HepG2 (cell line): ENCODE results near the gene HCK. TPM values are rescaled to one million over a fixed set of nuclear protein-coding genes. Genes with fewer than 3 reads are reported as not detected.
A peak's percentile ranks its signal among the peaks of the same experiment; 100 is the strongest.

ENCODE experiments used
- ATAC-seq: fragments of 200-7000 bp; cut with Tn5 transposase; 3 replicates; pipeline ENCODE4 v1.9.1; 2020; ENCODE audit warnings: mild to moderate bottlenecking, moderate library complexity
- BruUV-seq: library from RNA; stranded (reverse); fragments of 400-500 nt; replicated peaks from 2 replicates; lab custom pipeline; 2021; lab: Mats Ljungman, UMichigan
- CTCF ChIA-PET: fragments of 300-600 bp; formaldehyde crosslinking; extraction: SDS; loops from one replicate; lab custom pipeline; 2021; ENCODE audit warnings: low total read pairs, inconsistent platforms, low intra/inter-chr PET ratio; lab: Yijun Ruan, JAX
- POLR2A ChIA-PET: fragments of 350-600 bp; sonication (Branson Sonifier 250); formaldehyde crosslinking; loops from one replicate; lab custom pipeline; 2020; ENCODE audit warnings: antibody characterized with exemption, inconsistent platforms; lab: Yijun Ruan, JAX
- DNase-seq: peaks from one replicate; pipeline ENCODE4 v3.0.0-alpha.2; 2015; ENCODE audit warnings: low spot score
- FAIRE-seq: peaks from 3 replicates; lab custom pipeline; 2011; peaks lifted over from hg19 to GRCh38; lab: Jason Lieb, UNC
- H2AFZ ChIP-seq: one replicate; pipeline ENCODE4 v1.6.1; 2011; ENCODE audit warnings: low read length, inconsistent platforms
- H3K27ac ChIP-seq: fragments of 300-600 bp; 3 replicates; pipeline ENCODE4 v1.8.0; 2011; ENCODE audit warnings: mixed run types, mild to moderate bottlenecking, mixed read lengths, low read length, inconsistent platforms; ENCODE audit not compliant: insufficient read depth; ENCODE audit errors: extremely low read length
- H3K27me3 ChIP-seq, 2 experiments: fragments of 200-600 bp in 1 of 2; 2 replicates in 1 of 2; 3 replicates in 1 of 2; pipeline versions ENCODE4 v1.6.0 to v1.8.0; 2011; ENCODE audit warnings: low read length in 2 of 2, mild to moderate bottlenecking in 2 of 2, moderate library complexity in 2 of 2, inconsistent platforms in 1 of 2; ENCODE audit not compliant: insufficient read depth in 2 of 2, control insufficient read depth in 1 of 2
- H3K36me3 ChIP-seq, 2 experiments: fragments of 200-600 bp in 1 of 2; replicated peaks in 1 of 2; 2 replicates in 1 of 2; 3 replicates in 1 of 2; pipeline versions ENCODE4 v1.5.1 to v1.8.0; 2011; ENCODE audit warnings: low read length in 2 of 2, inconsistent platforms in 1 of 2; ENCODE audit not compliant: insufficient read depth in 2 of 2, control insufficient read depth in 1 of 2
- H3K4me1 ChIP-seq: 2 replicates; pipeline ENCODE4 v1.5.1; 2012; ENCODE audit warnings: low read length, inconsistent platforms; ENCODE audit not compliant: insufficient read depth
- H3K4me2 ChIP-seq: 2 replicates; pipeline ENCODE4 v1.6.0; 2011; ENCODE audit warnings: low read depth, low read length, inconsistent platforms
- H3K4me3 ChIP-seq, 3 experiments: fragments of 200-600 bp in 1 of 3; sonication (generic), shearing (Covaris generic) in 1 of 3; replicated peaks in 1 of 3; 2 replicates each; pipeline ENCODE4 v1.5.1; 2011 to 2016; ENCODE audit warnings: low read length in 3 of 3, inconsistent platforms in 2 of 3, low read depth in 2 of 3, mild to moderate bottlenecking in 2 of 3, control low read depth in 1 of 3, mixed read lengths in 1 of 3; ENCODE audit not compliant: insufficient read depth in 1 of 3
- H3K79me2 ChIP-seq: one replicate; pipeline ENCODE4 v1.6.1; 2011; ENCODE audit warnings: low read length, inconsistent platforms; ENCODE audit not compliant: insufficient read depth
- H3K9ac ChIP-seq: 2 replicates; pipeline ENCODE4 v1.6.0; 2011; ENCODE audit warnings: mild to moderate bottlenecking, low read depth, low read length, inconsistent platforms; ENCODE audit not compliant: insufficient read depth
- H3K9me3 ChIP-seq: 2 replicates; pipeline ENCODE4 v1.5.1; 2012; ENCODE audit warnings: mild to moderate bottlenecking, low read length
- H4K20me1 ChIP-seq: 2 replicates; pipeline ENCODE4 v1.6.0; 2011; ENCODE audit warnings: inconsistent platforms, mild to moderate bottlenecking, low read length, moderate library complexity; ENCODE audit not compliant: insufficient read depth
- KDM5B ChIP-seq: sonication (generic); formaldehyde crosslinking; IDR thresholded peaks from 2 replicates; pipeline ENCODE4 v1.4.0; 2020; ENCODE audit warnings: missing genetic modification reagents, mild to moderate bottlenecking, borderline replicate concordance
- KLF6 ChIP-seq: IDR thresholded peaks from 2 replicates; pipeline ENCODE4 v1.8.0; 2016; ENCODE audit warnings: missing biosample characterization, missing genetic modification reagents
- KLF9 ChIP-seq: IDR thresholded peaks from 2 replicates; pipeline ENCODE4 v1.6.1; 2016; ENCODE audit warnings: low read depth
- RFXANK ChIP-seq: IDR thresholded peaks from 2 replicates; pipeline ENCODE4 v1.6.1; 2016
- TCF7L2 ChIP-seq: IDR thresholded peaks from 2 replicates; pipeline ENCODE4 v1.6.1; 2011; ENCODE audit warnings: mild to moderate bottlenecking, low read depth, low read length, moderate library complexity
- ZNF629 ChIP-seq: sonication (generic); formaldehyde crosslinking; conservative IDR thresholded peaks from 2 replicates; pipeline ENCODE4 v1.5.0; 2020; ENCODE audit warnings: missing genetic modification reagents
- WGBS: methylation state at CpG from one replicate; pipeline ENCODE4 v1.1.6; 2017; ENCODE audit warnings: low lambda C conversion rate; 5-methylcytosine and 5-hydroxymethylcytosine counted together
- in situ Hi-C: cut with HindIII; loops from 2 replicates; pipeline ENCODE4 v1.10.0; 2017; ENCODE audit warnings: low pct_unique_long_range_greater_than_20kb; ENCODE audit not compliant: extremely low pct_ligation_motif_present
- intact Hi-C: fragments of 100-400 bp; cut with micrococcal nuclease; formaldehyde crosslinking; loops from one replicate; pipeline ENCODE4 v1.10.0; 2022; ENCODE audit not compliant: unreplicated experiment
- polyA plus RNA-seq, 8 experiments: library from polyadenylated mRNA; depleted of rRNA in 3 of 8; stranded (reverse) in 7 of 8; unstranded in 1 of 8; fragments of >200 nt; fragmentation: Illumina TruSeq in 4 of 8; extraction: Trizol in 4 of 8; gene quantifications; 2 replicates each; pipeline versions ENCODE4 v1.2.1 to v1.2.3, GENCODE V29; 2011 to 2016; ENCODE audit warnings: low read depth in 4 of 8, missing spikeins in 1 of 8, mixed read lengths in 1 of 8; ENCODE audit not compliant: insufficient read depth in 1 of 8
- total RNA-seq, 5 experiments: library from RNA; depleted of rRNA; stranded (reverse); fragments of >200 nt; fragmentation: Illumina TruSeq; extraction: Trizol; gene quantifications; 2 replicates each; pipeline ENCODE4 v1.2.3, GENCODE V29; 2016; ENCODE audit warnings: low read depth in 1 of 5
- TF ChIP-seq, protein P1 (sequence below): sonication (generic); formaldehyde crosslinking; IDR thresholded peaks from 2 replicates; pipeline ENCODE4 v1.5.1; 2020; ENCODE audit warnings: mild to moderate bottlenecking, missing genetic modification reagents, borderline replicate concordance
- TF ChIP-seq, protein P2 (sequence below): sonication (generic); formaldehyde crosslinking; IDR thresholded peaks from 2 replicates; pipeline ENCODE4 v1.5.0; 2020; ENCODE audit warnings: mild to moderate bottlenecking, missing genetic modification reagents, moderate library complexity

HCK gene
- total and polyA plus RNA-seq, 2 of the 13 experiments (the other 11 are each of a cell fraction or from before 2014, with no cell fraction given), result 0.04 TPM; not detected in 1

DNA sequence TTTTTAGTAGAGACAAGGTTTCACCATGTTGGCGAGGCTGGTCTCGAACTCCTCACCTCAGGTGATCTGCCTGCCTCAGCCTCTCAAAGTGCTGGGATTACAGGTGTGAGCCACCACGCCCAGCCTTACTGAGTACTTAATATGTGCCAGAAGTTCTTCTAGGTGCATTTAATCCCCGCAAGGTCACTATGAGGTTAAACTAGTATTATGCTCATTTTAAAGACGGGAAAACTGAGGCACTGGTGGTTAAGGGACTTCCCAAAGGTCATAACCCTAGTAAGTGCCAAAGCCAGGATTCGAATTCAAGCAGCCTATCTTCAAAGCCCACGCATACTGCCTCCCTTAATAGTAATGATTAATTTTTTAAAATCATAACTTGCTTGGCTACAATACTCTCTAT lies 42.5 kb upstream of the HCK start:
- H3K4me2 ChIP-seq, result no peak overlapping the region
- no peak for FAIRE-seq
- no peaks in the 10 kb centered on the region for H3K79me2 ChIP-seq
- ChIA-PET POLR2A (no interaction called here), CTCF (no interaction called here)
- in situ Hi-C loops (no loop called here), intact Hi-C loops (no loop called here)
- H4K20me1 ChIP-seq, result no peaks in the 10 kb centered on the region
- DNase-seq, result no peak
- H2AFZ ChIP-seq, result no peak overlapping the region
- no peak for ATAC-seq
- no peak overlapping the region for H3K4me3 ChIP-seq
- H3K4me1 ChIP-seq, result 0 out of 2 replicates have a peak, but pooled peaks cover 5% of the 10 kb centered on the region
- WGBS, result 19% methylated on average over 7 of the region's 7 CpGs
- no peaks in the 10 kb centered on the region for H3K9me3 ChIP-seq
- peaks cover 0 to 52% of the 10 kb centered on the region in 2 experiments; a peak in 4 of 5 replicates for H3K27me3 ChIP-seq
- no peak overlapping the region for H3K27ac ChIP-seq
- no TSS peak for BruUV-seq
- TF ChIP-seq ZNF629 (CRISPR knock-in tag) (peak; percentile 53; the same call in 1 of the 2 replicates), RFXANK (CRISPR knock-in tag) (no peak), KDM5B (no peak), KLF9 (CRISPR knock-in tag) (no peak), TCF7L2 (no peak), KLF6 (no peak)
- TF ChIP-seq, protein P1, sequence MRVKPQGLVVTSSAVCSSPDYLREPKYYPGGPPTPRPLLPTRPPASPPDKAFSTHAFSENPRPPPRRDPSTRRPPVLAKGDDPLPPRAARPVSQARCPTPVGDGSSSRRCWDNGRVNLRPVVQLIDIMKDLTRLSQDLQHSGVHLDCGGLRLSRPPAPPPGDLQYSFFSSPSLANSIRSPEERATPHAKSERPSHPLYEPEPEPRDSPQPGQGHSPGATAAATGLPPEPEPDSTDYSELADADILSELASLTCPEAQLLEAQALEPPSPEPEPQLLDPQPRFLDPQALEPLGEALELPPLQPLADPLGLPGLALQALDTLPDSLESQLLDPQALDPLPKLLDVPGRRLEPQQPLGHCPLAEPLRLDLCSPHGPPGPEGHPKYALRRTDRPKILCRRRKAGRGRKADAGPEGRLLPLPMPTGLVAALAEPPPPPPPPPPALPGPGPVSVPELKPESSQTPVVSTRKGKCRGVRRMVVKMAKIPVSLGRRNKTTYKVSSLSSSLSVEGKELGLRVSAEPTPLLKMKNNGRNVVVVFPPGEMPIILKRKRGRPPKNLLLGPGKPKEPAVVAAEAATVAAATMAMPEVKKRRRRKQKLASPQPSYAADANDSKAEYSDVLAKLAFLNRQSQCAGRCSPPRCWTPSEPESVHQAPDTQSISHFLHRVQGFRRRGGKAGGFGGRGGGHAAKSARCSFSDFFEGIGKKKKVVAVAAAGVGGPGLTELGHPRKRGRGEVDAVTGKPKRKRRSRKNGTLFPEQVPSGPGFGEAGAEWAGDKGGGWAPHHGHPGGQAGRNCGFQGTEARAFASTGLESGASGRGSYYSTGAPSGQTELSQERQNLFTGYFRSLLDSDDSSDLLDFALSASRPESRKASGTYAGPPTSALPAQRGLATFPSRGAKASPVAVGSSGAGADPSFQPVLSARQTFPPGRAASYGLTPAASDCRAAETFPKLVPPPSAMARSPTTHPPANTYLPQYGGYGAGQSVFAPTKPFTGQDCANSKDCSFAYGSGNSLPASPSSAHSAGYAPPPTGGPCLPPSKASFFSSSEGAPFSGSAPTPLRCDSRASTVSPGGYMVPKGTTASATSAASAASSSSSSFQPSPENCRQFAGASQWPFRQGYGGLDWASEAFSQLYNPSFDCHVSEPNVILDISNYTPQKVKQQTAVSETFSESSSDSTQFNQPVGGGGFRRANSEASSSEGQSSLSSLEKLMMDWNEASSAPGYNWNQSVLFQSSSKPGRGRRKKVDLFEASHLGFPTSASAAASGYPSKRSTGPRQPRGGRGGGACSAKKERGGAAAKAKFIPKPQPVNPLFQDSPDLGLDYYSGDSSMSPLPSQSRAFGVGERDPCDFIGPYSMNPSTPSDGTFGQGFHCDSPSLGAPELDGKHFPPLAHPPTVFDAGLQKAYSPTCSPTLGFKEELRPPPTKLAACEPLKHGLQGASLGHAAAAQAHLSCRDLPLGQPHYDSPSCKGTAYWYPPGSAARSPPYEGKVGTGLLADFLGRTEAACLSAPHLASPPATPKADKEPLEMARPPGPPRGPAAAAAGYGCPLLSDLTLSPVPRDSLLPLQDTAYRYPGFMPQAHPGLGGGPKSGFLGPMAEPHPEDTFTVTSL, result no peak
- TF ChIP-seq, protein P2, sequence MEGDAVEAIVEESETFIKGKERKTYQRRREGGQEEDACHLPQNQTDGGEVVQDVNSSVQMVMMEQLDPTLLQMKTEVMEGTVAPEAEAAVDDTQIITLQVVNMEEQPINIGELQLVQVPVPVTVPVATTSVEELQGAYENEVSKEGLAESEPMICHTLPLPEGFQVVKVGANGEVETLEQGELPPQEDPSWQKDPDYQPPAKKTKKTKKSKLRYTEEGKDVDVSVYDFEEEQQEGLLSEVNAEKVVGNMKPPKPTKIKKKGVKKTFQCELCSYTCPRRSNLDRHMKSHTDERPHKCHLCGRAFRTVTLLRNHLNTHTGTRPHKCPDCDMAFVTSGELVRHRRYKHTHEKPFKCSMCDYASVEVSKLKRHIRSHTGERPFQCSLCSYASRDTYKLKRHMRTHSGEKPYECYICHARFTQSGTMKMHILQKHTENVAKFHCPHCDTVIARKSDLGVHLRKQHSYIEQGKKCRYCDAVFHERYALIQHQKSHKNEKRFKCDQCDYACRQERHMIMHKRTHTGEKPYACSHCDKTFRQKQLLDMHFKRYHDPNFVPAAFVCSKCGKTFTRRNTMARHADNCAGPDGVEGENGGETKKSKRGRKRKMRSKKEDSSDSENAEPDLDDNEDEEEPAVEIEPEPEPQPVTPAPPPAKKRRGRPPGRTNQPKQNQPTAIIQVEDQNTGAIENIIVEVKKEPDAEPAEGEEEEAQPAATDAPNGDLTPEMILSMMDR (CRISPR knock-in tag), result no peak
- H3K36me3 ChIP-seq, result no peaks in the 10 kb centered on the region
- H3K9ac ChIP-seq, result no peak overlapping the region
